ENCODE results near the gene EDC3. TPM values are rescaled to one million over a fixed set of nuclear protein-coding genes. Genes with fewer than 3 reads are reported as not detected.
"Not testable (repeated sequence)": the region's sequence is repeated elsewhere in the genome, so short reads cannot be mapped to it uniquely, and the experiment has no call there.

The EDC3 gene
- polyA plus RNA-seq, 3 donors = 41.8 to 44.1 (median 42.0) TPM

- DNase-seq (ENCODE audit: extremely low read depth in 1 of 11, low read depth in 9 of 11, low spot score in 4 of 11) = no peak
Measured at GRCh38 chr15:74632601-74633000, 63.2 kb downstream of the EDC3 start.

GRCh38 chr15:74631935-74632560 lies 63.8 kb downstream of the EDC3 start:
- peak in 4 of 11 donors; percentile 25 to 47 (median 31) for DNase-seq (ENCODE audit: extremely low read depth in 1 of 11, low read depth in 9 of 11, low spot score in 4 of 11)

DNA sequence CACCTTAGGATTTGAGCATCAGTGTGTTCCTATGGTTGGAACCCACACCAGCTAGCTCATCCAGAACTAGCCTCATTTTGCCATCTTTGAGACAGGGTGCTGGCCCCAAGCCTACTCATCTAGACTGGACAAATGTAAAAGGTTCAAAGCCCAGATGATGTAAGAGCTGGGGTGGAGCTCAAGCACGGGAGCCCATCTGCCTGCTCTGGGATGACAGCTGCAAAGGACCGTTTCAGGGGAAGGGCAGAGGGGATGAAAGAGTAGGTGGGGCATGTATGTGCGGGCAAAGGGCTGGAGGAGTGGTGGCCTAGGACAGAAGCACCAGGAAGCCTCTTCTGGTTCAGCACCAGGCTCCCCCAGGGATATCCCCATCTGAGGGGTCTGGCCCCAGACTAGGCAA lies 64.4 kb downstream of the EDC3 start:
- no peak for DNase-seq (ENCODE audit: extremely low read depth in 1 of 11, low read depth in 9 of 11, low spot score in 4 of 11)

DNA sequence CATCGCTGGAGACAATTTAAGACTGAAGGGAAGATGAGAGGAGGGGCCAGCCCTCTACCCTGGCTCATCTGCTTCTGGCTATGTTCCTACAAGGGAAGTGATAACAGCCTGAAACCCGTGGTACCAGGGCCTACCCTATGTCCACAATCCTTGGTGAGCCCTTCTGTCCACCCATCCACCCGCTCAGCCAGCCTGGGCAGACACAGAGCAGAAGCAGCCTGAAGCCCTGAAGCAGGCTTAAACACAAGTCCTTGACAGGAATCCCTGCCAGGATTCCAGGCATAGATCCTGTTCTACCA lies 64.8 kb downstream of the EDC3 start:
- DNase-seq (ENCODE audit: extremely low read depth in 1 of 11, low read depth in 9 of 11, low spot score in 4 of 11) = no peak

GRCh38 chr15:74630284-74631086 lies 65.3 kb downstream of the EDC3 start:
- no peak for DNase-seq (ENCODE audit: extremely low read depth in 1 of 11, low read depth in 9 of 11, low spot score in 4 of 11)

DNA sequence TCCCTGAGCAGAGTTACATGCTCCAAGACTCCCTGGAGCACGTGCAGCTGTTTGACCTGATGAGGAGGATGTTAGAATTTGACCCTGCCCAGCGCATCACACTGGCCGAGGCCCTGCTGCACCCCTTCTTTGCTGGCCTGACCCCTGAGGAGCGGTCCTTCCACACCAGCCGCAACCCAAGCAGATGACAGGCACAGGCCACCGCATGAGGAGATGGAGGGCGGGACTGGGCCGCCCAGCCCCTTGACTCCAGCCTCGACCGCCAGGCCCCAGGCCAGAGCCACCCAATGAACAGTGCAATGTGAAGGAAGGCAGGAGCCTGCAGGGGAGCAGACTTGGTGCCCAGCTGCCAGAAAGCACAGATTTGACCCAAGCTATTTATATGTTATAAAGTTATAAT lies 66.1 kb downstream of the EDC3 start:
- DNase-seq (ENCODE audit: extremely low read depth in 1 of 11, low read depth in 9 of 11, low spot score in 4 of 11) = not testable (repeated sequence)

DNA sequence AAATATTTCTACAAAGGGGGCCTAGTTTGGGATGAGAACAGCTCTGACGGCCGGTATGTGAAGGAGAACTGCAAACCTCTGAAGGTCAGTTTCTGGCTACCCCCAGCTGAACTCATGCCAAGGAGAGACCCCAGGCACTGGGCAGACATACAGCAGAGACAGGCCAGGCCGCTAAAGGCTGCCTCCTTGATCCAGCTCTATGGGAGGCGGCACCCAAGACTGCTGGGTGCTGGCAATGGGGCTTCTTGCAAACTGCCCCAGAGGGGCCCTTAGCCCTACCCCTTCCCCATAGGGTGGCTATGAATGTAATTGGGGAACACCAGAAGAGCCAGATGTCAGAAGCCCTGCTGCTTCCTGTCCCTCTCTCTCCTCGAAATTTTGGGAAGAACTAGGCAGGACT lies 66.9 kb downstream of the EDC3 start:
- DNase-seq (ENCODE audit: extremely low read depth in 1 of 11, low read depth in 9 of 11, low spot score in 4 of 11) = no peak

- no peak for DNase-seq (ENCODE audit: extremely low read depth in 1 of 11, low read depth in 9 of 11, low spot score in 4 of 11)
Measured at GRCh38 chr15:74628199-74628598, 67.6 kb downstream of the EDC3 start.

DNA sequence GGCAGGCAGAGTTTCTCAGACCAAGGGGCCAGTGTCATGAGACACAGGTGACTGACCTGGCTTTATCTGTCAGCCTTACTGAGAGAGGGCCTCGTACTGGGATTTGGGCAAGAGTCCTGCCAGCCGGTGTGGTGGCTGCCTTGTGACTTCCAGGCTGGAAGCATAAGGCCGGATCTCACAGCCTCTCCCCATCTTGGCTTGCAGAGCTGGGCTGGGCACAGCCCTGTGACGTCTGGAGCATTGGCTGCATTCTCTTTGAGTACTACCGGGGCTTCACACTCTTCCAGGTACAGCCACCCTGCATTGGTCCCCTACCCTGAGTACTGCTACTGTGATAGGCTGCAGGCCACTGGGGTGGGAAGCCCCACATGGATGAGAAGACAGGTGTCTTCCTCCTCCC lies 68.1 kb downstream of the EDC3 start:
- no peak for DNase-seq (ENCODE audit: extremely low read depth in 1 of 11, low read depth in 9 of 11, low spot score in 4 of 11)

DNA sequence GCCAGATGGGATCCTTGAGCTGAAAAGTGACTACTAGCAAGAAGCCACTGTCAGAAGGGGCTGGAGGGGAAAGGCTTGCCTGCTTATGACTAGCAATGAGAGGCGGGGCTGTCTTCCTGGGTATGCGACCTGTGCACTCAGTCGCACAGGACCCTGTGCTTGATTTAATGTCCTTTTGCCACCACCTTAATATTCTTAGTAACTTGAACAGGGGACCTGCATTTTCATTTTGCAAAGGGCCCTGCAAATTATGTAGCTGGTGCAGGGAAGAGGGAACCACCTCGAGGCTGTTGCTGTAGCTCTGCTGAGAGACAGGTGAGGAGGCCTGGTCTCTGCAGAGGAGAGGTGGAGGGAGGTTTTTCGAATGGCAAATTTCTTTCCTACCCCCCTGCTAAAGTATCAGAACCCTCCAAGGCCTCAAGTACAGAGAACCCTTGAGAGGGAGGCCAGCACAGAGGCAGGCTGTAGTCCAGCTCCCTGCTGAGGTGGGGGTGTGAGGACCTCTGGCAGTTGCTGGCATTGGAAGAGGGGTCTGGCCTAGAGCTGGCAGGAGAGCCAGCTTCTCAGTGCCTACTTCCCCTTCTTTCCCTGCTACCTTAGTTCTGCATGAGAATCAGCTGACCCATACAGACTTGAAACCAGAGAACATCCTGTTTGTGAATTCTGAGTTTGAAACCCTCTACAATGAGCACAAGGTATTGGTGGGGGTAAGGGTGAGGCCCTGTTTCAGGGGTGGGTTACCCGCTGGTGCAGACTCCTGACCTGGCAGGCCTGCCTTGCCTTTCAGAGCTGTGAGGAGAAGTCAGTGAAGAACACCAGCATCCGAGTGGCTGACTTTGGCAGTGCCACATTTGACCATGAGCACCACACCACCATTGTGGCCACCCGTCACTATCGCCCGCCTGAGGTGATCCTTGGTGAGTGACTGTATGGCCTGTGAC lies 68.8 kb downstream of the EDC3 start:
- DNase-seq (ENCODE audit: extremely low read depth in 1 of 11, low read depth in 9 of 11, low spot score in 4 of 11) = no peak

GRCh38 chr15:74626336-74626735 lies 69.5 kb downstream of the EDC3 start:
- DNase-seq (ENCODE audit: extremely low read depth in 1 of 11, low read depth in 9 of 11, low spot score in 4 of 11) = no peak

DNA sequence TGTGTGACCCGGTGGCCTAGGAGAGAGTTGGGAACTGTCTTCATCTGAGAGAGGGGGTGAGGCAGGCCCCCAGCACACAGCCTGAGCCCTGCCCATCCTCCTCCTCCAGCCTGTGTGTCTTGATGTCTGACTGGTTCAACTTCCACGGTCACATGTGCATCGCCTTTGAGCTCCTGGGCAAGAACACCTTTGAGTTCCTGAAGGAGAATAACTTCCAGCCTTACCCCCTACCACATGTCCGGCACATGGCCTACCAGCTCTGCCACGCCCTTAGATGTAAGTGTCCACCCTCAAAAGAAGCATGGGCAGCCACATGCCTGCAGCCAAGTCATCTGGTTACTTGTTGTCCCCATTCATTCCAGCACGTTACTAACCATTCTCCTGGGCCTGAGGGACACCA lies 70.1 kb downstream of the EDC3 start:
- no peak for DNase-seq (ENCODE audit: extremely low read depth in 1 of 11, low read depth in 9 of 11, low spot score in 4 of 11)

- DNase-seq (ENCODE audit: extremely low read depth in 1 of 11, low read depth in 9 of 11, low spot score in 4 of 11) = no peak
Measured at GRCh38 chr15:74624020-74624602, 71.7 kb downstream of the EDC3 start.

DNA sequence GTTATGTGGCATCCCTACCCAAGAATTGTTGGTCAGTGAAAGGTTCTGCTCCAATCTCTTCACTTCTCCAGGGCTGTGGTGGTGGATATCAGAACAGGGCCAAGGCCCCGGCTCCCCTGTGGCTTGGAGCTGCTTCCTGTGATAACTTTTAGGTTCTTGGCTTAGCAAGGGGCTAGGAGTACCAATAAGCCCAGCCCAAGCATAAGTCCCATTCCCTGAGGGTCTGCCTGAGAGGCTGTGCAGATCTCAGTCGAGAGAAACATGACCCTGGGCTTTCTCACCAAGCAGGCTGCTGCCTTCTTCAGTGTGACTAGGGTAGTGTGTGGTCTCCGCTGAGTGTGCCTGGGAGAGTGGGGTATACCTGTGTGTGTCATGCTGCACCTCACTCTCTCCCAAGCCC lies 73.1 kb downstream of the EDC3 start:
- DNase-seq (ENCODE audit: extremely low read depth in 1 of 11, low read depth in 9 of 11, low spot score in 4 of 11) = no peak

GRCh38 chr15:74621936-74622335 lies 73.9 kb downstream of the EDC3 start:
- no peak for DNase-seq (ENCODE audit: extremely low read depth in 1 of 11, low read depth in 9 of 11, low spot score in 4 of 11)

GRCh38 chr15:74621546-74621920 lies 74.3 kb downstream of the EDC3 start:
- DNase-seq (ENCODE audit: extremely low read depth in 1 of 11, low read depth in 9 of 11, low spot score in 4 of 11) = no peak

DNA sequence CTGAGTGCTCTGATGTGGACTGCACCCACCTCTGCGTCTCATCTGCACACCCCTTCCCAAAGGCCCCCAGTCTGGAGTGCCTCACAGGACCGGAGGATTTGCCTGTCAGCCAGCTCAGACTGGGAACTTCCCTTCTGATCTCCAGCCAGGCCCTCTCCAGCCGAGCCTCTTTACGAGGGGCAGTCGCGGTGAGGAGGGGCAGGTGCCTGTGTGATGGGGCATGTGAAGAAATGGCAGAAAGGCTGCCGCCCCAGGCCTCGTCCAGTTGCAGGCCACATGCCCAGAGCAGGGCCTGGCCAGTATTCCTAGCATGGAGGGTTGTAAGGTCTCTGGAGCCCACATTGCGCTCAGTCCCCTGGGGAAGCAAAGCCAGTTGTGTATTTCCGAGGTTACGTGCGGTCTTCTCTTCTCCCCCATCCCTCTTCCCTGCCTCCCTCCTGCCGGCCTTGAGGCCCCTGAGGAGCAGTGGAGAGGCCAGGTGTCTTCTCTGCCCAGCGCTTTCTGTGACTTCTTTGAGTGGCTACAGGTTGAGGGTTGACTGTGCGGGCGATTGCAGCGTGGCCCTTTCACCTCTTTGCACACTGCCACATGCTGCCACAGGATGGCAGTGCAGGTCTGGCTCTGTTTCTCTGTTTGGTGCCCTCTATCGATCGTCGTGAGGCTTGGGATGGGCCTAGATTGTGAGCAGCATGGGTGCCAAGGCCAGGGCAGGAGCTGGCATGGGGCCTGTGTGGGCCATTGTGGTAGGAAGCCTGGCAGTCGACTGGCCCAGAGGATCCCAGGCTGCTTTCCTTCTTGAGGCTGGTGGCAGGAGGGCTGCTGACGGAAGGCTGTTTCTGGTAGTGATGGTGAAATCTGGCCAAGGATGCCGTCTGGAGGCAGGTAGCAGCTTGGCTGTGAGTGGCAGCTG lies 74.9 kb downstream of the EDC3 start:
- DNase-seq (ENCODE audit: extremely low read depth in 1 of 11, low read depth in 9 of 11, low spot score in 4 of 11) = peak in 4 of 11 donors; percentile 22 to 48 (median 36)

DNA sequence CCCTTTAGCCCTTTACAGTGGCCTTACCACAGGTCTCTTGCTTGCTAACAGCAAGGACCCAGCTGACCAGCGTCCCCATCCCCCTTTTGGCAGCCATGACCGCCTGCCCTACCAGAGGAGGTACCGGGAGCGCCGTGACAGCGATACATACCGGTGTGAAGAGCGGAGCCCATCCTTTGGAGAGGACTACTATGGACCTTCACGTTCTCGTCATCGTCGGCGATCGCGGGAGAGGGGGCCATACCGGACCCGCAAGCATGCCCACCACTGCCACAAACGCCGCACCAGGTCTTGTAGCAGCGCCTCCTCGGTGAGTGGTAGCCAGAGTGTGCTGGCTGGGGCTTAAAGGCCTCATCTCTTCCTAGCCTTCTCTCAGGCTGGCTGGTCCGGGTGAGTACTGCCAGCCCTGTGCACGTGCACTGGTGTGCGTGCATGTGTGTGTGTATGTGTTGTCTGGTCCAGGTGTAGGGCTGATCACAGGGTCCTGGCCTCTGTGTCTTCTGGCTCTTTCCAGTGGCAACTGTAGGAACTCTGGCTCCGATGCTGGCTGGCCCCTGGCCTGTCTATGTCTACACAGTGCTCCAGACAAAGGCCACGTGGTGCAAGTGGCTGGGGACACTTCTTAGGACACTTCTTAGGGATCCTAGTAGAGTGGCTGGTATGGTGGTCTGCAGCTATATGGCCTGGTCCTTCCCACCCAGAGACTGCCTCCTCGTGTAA lies 75.7 kb downstream of the EDC3 start:
- no peak for DNase-seq (ENCODE audit: extremely low read depth in 1 of 11, low read depth in 9 of 11, low spot score in 4 of 11)
